ENCODE results near the gene SV2B.

- TF ChIP-seq POLR2AphosphoS5 (IDR thresholded peaks at IDR 0.05; ENCODE audit: low read depth, low read length) = no peak
- no peak for TF ChIP-seq TAF1 (IDR thresholded peaks at IDR 0.05; ENCODE audit: low read depth, low read length)
- TF ChIP-seq POLR2A (IDR thresholded peaks at IDR 0.05; ENCODE audit: low read depth, low read length) = no peak
- no peak for TF ChIP-seq PAX5 (IDR thresholded peaks at IDR 0.05; ENCODE audit: insufficient read depth, low read length, severe bottlenecking)
- TF ChIP-seq SPI1 (IDR thresholded peaks at IDR 0.05; ENCODE audit: low read depth, low read length) = no peak
- no peak for TF ChIP-seq POU2F2 (IDR thresholded peaks at IDR 0.05; ENCODE audit: low read depth, low read length)
These were observed 218.9 kb downstream of the SV2B start for GRCh38 chr15:91318931-91319330.
